HepG2 (cell line): Measurements from ENCODE around the gene VWA2. TPM values are rescaled to one million over a fixed set of nuclear protein-coding genes. Genes with fewer than 3 reads are reported as not detected.

ENCODE experiments used
- ATAC-seq: fragments of 200-7000 bp; cut with Tn5 transposase; 3 replicates; pipeline ENCODE4 v1.9.1; 2020; ENCODE audit warnings: mild to moderate bottlenecking, moderate library complexity
- BruUV-seq: library from RNA; stranded (reverse); fragments of 400-500 nt; replicated peaks from 2 replicates; lab custom pipeline; 2021; lab: Mats Ljungman, UMichigan
- CTCF ChIA-PET: fragments of 300-600 bp; formaldehyde crosslinking; extraction: SDS; loops from one replicate; lab custom pipeline; 2021; ENCODE audit warnings: low total read pairs, inconsistent platforms, low intra/inter-chr PET ratio; lab: Yijun Ruan, JAX
- POLR2A ChIA-PET: fragments of 350-600 bp; sonication (Branson Sonifier 250); formaldehyde crosslinking; loops from one replicate; lab custom pipeline; 2020; ENCODE audit warnings: antibody characterized with exemption, inconsistent platforms; lab: Yijun Ruan, JAX
- DNase-seq: peaks from one replicate; pipeline ENCODE4 v3.0.0-alpha.2; 2015; ENCODE audit warnings: low spot score
- FAIRE-seq: peaks from 3 replicates; lab custom pipeline; 2011; peaks lifted over from hg19 to GRCh38; lab: Jason Lieb, UNC
- H2AFZ ChIP-seq: one replicate; pipeline ENCODE4 v1.6.1; 2011; ENCODE audit warnings: low read length, inconsistent platforms
- H3K27ac ChIP-seq: fragments of 300-600 bp; 3 replicates; pipeline ENCODE4 v1.8.0; 2011; ENCODE audit warnings: mixed run types, mild to moderate bottlenecking, mixed read lengths, low read length, inconsistent platforms; ENCODE audit not compliant: insufficient read depth; ENCODE audit errors: extremely low read length
- H3K27me3 ChIP-seq, 2 experiments: fragments of 200-600 bp in 1 of 2; 2 replicates in 1 of 2; 3 replicates in 1 of 2; pipeline versions ENCODE4 v1.6.0 to v1.8.0; 2011; ENCODE audit warnings: low read length in 2 of 2, mild to moderate bottlenecking in 2 of 2, moderate library complexity in 2 of 2, inconsistent platforms in 1 of 2; ENCODE audit not compliant: insufficient read depth in 2 of 2, control insufficient read depth in 1 of 2
- H3K36me3 ChIP-seq, 2 experiments: fragments of 200-600 bp in 1 of 2; replicated peaks in 1 of 2; 2 replicates in 1 of 2; 3 replicates in 1 of 2; pipeline versions ENCODE4 v1.5.1 to v1.8.0; 2011; ENCODE audit warnings: low read length in 2 of 2, inconsistent platforms in 1 of 2; ENCODE audit not compliant: insufficient read depth in 2 of 2, control insufficient read depth in 1 of 2
- H3K4me1 ChIP-seq: 2 replicates; pipeline ENCODE4 v1.5.1; 2012; ENCODE audit warnings: low read length, inconsistent platforms; ENCODE audit not compliant: insufficient read depth
- H3K4me2 ChIP-seq: 2 replicates; pipeline ENCODE4 v1.6.0; 2011; ENCODE audit warnings: low read depth, low read length, inconsistent platforms
- H3K4me3 ChIP-seq, 3 experiments: fragments of 200-600 bp in 1 of 3; sonication (generic), shearing (Covaris generic) in 1 of 3; replicated peaks in 1 of 3; 2 replicates each; pipeline ENCODE4 v1.5.1; 2011 to 2016; ENCODE audit warnings: low read length in 3 of 3, inconsistent platforms in 2 of 3, low read depth in 2 of 3, mild to moderate bottlenecking in 2 of 3, control low read depth in 1 of 3, mixed read lengths in 1 of 3; ENCODE audit not compliant: insufficient read depth in 1 of 3
- H3K79me2 ChIP-seq: one replicate; pipeline ENCODE4 v1.6.1; 2011; ENCODE audit warnings: low read length, inconsistent platforms; ENCODE audit not compliant: insufficient read depth
- H3K9ac ChIP-seq: 2 replicates; pipeline ENCODE4 v1.6.0; 2011; ENCODE audit warnings: mild to moderate bottlenecking, low read depth, low read length, inconsistent platforms; ENCODE audit not compliant: insufficient read depth
- H3K9me3 ChIP-seq: 2 replicates; pipeline ENCODE4 v1.5.1; 2012; ENCODE audit warnings: mild to moderate bottlenecking, low read length
- H4K20me1 ChIP-seq: 2 replicates; pipeline ENCODE4 v1.6.0; 2011; ENCODE audit warnings: inconsistent platforms, mild to moderate bottlenecking, low read length, moderate library complexity; ENCODE audit not compliant: insufficient read depth
- GRHL1 ChIP-seq: sonication (generic); formaldehyde crosslinking; conservative IDR thresholded peaks from 2 replicates; pipeline ENCODE4 v1.8.0; 2022; ENCODE audit warnings: missing genetic modification reagents
- KDM3A ChIP-seq: IDR thresholded peaks from 2 replicates; pipeline ENCODE4 v1.6.1; 2018; ENCODE audit warnings: low read depth, missing compliant biosample characterization
- MAFK ChIP-seq, 2 experiments: IDR thresholded peaks in 1 of 2; conservative IDR thresholded peaks in 1 of 2; 2 replicates each; pipeline ENCODE4 v1.6.1; 2011; ENCODE audit warnings: improper control_type of control experiment in 2 of 2, low read length in 2 of 2
- MYC ChIP-seq: sonication (generic); formaldehyde crosslinking; IDR thresholded peaks from 2 replicates; pipeline ENCODE4 v1.9.0; 2021; ENCODE audit warnings: missing genetic modification reagents, borderline replicate concordance
- NCOA2 ChIP-seq: sonication (generic); formaldehyde crosslinking; IDR thresholded peaks from 2 replicates; pipeline ENCODE4 v1.8.0; 2022; ENCODE audit warnings: inconsistent platforms
- SOX13 ChIP-seq, 3 experiments: fragments of 450-650 bp in 1 of 3; sonication (generic) in 1 of 3; formaldehyde crosslinking in 1 of 3; IDR thresholded peaks in 2 of 3; conservative IDR thresholded peaks in 1 of 3; 2 replicates each; pipeline versions ENCODE4 v1.5.0 to v1.6.1; 2016 to 2020; ENCODE audit warnings: antibody characterized with exemption in 1 of 3, mild to moderate bottlenecking in 1 of 3, missing compliant biosample characterization in 1 of 3, missing genetic modification reagents in 1 of 3, moderate library complexity in 1 of 3
- TOPORS ChIP-seq: sonication (generic); formaldehyde crosslinking; IDR thresholded peaks from 2 replicates; pipeline ENCODE4 v1.8.0; 2023; ENCODE audit warnings: mild to moderate bottlenecking, missing genetic modification reagents
- ZFP36L1 ChIP-seq: sonication (generic); formaldehyde crosslinking; IDR thresholded peaks from 2 replicates; pipeline ENCODE4 v1.8.0; 2022; ENCODE audit warnings: mild to moderate bottlenecking, missing genetic modification reagents, moderate library complexity
- ZNF567 ChIP-seq: sonication (generic); formaldehyde crosslinking; IDR thresholded peaks from 2 replicates; pipeline ENCODE4 v1.8.1; 2023; ENCODE audit warnings: mild to moderate bottlenecking, missing genetic modification reagents, borderline replicate concordance
- ZNF589 ChIP-seq: sonication (generic); formaldehyde crosslinking; conservative IDR thresholded peaks from 2 replicates; pipeline ENCODE4 v1.8.0; 2022; ENCODE audit warnings: mild to moderate bottlenecking, moderate library complexity, missing genetic modification reagents
- WGBS: methylation state at CpG from one replicate; pipeline ENCODE4 v1.1.6; 2017; ENCODE audit warnings: low lambda C conversion rate; 5-methylcytosine and 5-hydroxymethylcytosine counted together
- in situ Hi-C: cut with HindIII; loops from 2 replicates; pipeline ENCODE4 v1.10.0; 2017; ENCODE audit warnings: low pct_unique_long_range_greater_than_20kb; ENCODE audit not compliant: extremely low pct_ligation_motif_present
- intact Hi-C: fragments of 100-400 bp; cut with micrococcal nuclease; formaldehyde crosslinking; loops from one replicate; pipeline ENCODE4 v1.10.0; 2022; ENCODE audit not compliant: unreplicated experiment
- polyA plus RNA-seq, 8 experiments: library from polyadenylated mRNA; depleted of rRNA in 3 of 8; stranded (reverse) in 7 of 8; unstranded in 1 of 8; fragments of >200 nt; fragmentation: Illumina TruSeq in 4 of 8; extraction: Trizol in 4 of 8; gene quantifications; 2 replicates each; pipeline versions ENCODE4 v1.2.1 to v1.2.3, GENCODE V29; 2011 to 2016; ENCODE audit warnings: low read depth in 4 of 8, missing spikeins in 1 of 8, mixed read lengths in 1 of 8; ENCODE audit not compliant: insufficient read depth in 1 of 8
- total RNA-seq, 5 experiments: library from RNA; depleted of rRNA; stranded (reverse); fragments of >200 nt; fragmentation: Illumina TruSeq; extraction: Trizol; gene quantifications; 2 replicates each; pipeline ENCODE4 v1.2.3, GENCODE V29; 2016; ENCODE audit warnings: low read depth in 1 of 5
- TF ChIP-seq, protein P1 (sequence below): sonication (generic); formaldehyde crosslinking; IDR thresholded peaks from 2 replicates; pipeline ENCODE4 v1.4.0; 2020; ENCODE audit warnings: mild to moderate bottlenecking, missing genetic modification reagents

Gene VWA2
- total and polyA plus RNA-seq, 2 of the 13 experiments (the other 11 are each of a cell fraction or from before 2014, with no cell fraction given), result not detected

- H3K4me2 ChIP-seq, result no peak overlapping the region
- H3K27me3 ChIP-seq, result peaks cover 0 to 43% of the 10 kb centered on the region in 2 experiments; a peak in 3 of 5 replicates
- no peaks in the 10 kb centered on the region for H3K9me3 ChIP-seq
- no peak overlapping the region for H3K27ac ChIP-seq
- H3K79me2 ChIP-seq, result no peaks in the 10 kb centered on the region
- intact Hi-C loops, result no loop called here
- ATAC-seq (no peak), FAIRE-seq (no peak), DNase-seq (no peak)
- no peak overlapping the region for H3K4me3 ChIP-seq
- no peaks in the 10 kb centered on the region for H3K36me3 ChIP-seq
- WGBS, result 3% methylated on average over 2 of the region's 2 CpGs
- TF ChIP-seq ZFP36L1 (no peak), SOX13 (IDR thresholded peaks at IDR 0.05) (no peak), SOX13 (CRISPR knock-in tag; conservative IDR thresholded peaks at IDR 0.05 in 1 of 2, IDR thresholded peaks at IDR 0.05 in 1 of 2) (no peak), TOPORS (CRISPR knock-in tag) (no peak), ZNF589 (CRISPR knock-in tag) (no peak), KDM3A (no peak), MAFK (conservative IDR thresholded peaks at IDR 0.05 in 1 of 2, IDR thresholded peaks at IDR 0.05 in 1 of 2; ENCODE audit: low read length in 2 of 2) (no peak)
- H3K9ac ChIP-seq, result no peak overlapping the region
- H3K4me1 ChIP-seq, result no peaks in the 10 kb centered on the region
- no peak overlapping the region for H2AFZ ChIP-seq
- POLR2A ChIA-PET, result no interaction called here
- in situ Hi-C loops, result no loop called here
- no peaks in the 10 kb centered on the region for H4K20me1 ChIP-seq
- no TSS peak for BruUV-seq
- CTCF ChIA-PET, result no interaction called here
These were observed 32.2 kb upstream of the VWA2 start for GRCh38 chr10:114206902-114207301.

GRCh38 chr10:114207349-114207748, 31.7 kb upstream of the VWA2 start:
- Histone ChIP-seq H3K27ac (no peak overlapping the region), H3K9me3 (no peaks in the 10 kb centered on the region), H3K4me1 (no peaks in the 10 kb centered on the region), H3K9ac (no peak overlapping the region), H4K20me1 (no peaks in the 10 kb centered on the region), H3K4me2 (no peak overlapping the region), H3K27me3 (peaks cover 0 to 43% of the 10 kb centered on the region in 2 experiments; a peak in 3 of 5 replicates), H3K36me3 (no peaks in the 10 kb centered on the region), H2AFZ (no peak overlapping the region), H3K79me2 (no peaks in the 10 kb centered on the region), H3K4me3 (no peak overlapping the region)
- DNase-seq, result no peak
- in situ Hi-C loops, result no loop called here
- CTCF ChIA-PET, result no interaction called here
- FAIRE-seq, result no peak
- 0% methylated on average over 1 of the region's 1 CpG for WGBS
- intact Hi-C loops, result no loop called here
- ATAC-seq, result no peak
- no TSS peak for BruUV-seq
- POLR2A ChIA-PET, result no interaction called here
- TF ChIP-seq ZNF567 (CRISPR knock-in tag), result no peak
- TF ChIP-seq MYC (CRISPR knock-in tag), result no peak
- TF ChIP-seq, protein P1, sequence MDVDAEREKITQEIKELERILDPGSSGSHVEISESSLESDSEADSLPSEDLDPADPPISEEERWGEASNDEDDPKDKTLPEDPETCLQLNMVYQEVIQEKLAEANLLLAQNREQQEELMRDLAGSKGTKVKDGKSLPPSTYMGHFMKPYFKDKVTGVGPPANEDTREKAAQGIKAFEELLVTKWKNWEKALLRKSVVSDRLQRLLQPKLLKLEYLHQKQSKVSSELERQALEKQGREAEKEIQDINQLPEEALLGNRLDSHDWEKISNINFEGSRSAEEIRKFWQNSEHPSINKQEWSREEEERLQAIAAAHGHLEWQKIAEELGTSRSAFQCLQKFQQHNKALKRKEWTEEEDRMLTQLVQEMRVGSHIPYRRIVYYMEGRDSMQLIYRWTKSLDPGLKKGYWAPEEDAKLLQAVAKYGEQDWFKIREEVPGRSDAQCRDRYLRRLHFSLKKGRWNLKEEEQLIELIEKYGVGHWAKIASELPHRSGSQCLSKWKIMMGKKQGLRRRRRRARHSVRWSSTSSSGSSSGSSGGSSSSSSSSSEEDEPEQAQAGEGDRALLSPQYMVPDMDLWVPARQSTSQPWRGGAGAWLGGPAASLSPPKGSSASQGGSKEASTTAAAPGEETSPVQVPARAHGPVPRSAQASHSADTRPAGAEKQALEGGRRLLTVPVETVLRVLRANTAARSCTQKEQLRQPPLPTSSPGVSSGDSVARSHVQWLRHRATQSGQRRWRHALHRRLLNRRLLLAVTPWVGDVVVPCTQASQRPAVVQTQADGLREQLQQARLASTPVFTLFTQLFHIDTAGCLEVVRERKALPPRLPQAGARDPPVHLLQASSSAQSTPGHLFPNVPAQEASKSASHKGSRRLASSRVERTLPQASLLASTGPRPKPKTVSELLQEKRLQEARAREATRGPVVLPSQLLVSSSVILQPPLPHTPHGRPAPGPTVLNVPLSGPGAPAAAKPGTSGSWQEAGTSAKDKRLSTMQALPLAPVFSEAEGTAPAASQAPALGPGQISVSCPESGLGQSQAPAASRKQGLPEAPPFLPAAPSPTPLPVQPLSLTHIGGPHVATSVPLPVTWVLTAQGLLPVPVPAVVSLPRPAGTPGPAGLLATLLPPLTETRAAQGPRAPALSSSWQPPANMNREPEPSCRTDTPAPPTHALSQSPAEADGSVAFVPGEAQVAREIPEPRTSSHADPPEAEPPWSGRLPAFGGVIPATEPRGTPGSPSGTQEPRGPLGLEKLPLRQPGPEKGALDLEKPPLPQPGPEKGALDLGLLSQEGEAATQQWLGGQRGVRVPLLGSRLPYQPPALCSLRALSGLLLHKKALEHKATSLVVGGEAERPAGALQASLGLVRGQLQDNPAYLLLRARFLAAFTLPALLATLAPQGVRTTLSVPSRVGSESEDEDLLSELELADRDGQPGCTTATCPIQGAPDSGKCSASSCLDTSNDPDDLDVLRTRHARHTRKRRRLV (CRISPR knock-in tag), result no peak
- TF ChIP-seq NCOA2 (CRISPR knock-in tag), result no peak
- no peak for TF ChIP-seq GRHL1 (CRISPR knock-in tag)
